ENCODE data around the gene SEMA6D. TPM values are rescaled to one million over a fixed set of nuclear protein-coding genes. Genes with fewer than 3 reads are reported as not detected.

Gene SEMA6D
- total RNA-seq, 2 experiments from 2014 or later, result not detected

GRCh38 chr15:47741907-47742306 is 24.6 kb downstream of the SEMA6D start:
- Mint-ChIP-seq H3K4me1 (no peaks in the 10 kb centered on the region), H3K27me3 (peaks cover 1% of the 10 kb centered on the region), H3K4me3 (no peak overlapping the region), H3K9me3 (no peaks in the 10 kb centered on the region), H3K27ac (no peak overlapping the region), H3K36me3 (no peaks in the 10 kb centered on the region)
- ATAC-seq (ENCODE audit: low read depth), result no peak
- no peak for DNase-seq
- POLR2A ChIA-PET, result no interaction called here

- no peaks in the 10 kb centered on the region for H3K9me3 Mint-ChIP-seq
- H3K27ac Mint-ChIP-seq, result no peak overlapping the region
- H3K4me3 Mint-ChIP-seq, result no peak overlapping the region
- H3K4me1 Mint-ChIP-seq, result no peaks in the 10 kb centered on the region
- H3K36me3 Mint-ChIP-seq, result no peaks in the 10 kb centered on the region
- H3K27me3 Mint-ChIP-seq, result peaks cover 1% of the 10 kb centered on the region
- DNase-seq (no peak), ATAC-seq (ENCODE audit: low read depth) (no peak)
- POLR2A ChIA-PET, result no interaction called here
Measured at GRCh38 chr15:47742334-47742733, 25.0 kb downstream of the SEMA6D start.

GRCh38 chr15:47742742-47743141 is 25.4 kb downstream of the SEMA6D start:
- POLR2A ChIA-PET, result no interaction called here
- H3K9me3 Mint-ChIP-seq, result no peaks in the 10 kb centered on the region
- peaks cover 1% of the 10 kb centered on the region for H3K27me3 Mint-ChIP-seq
- H3K4me3 Mint-ChIP-seq, result no peak overlapping the region
- H3K4me1 Mint-ChIP-seq, result no peaks in the 10 kb centered on the region
- no peak overlapping the region for H3K27ac Mint-ChIP-seq
- H3K36me3 Mint-ChIP-seq, result no peaks in the 10 kb centered on the region
- ATAC-seq (ENCODE audit: low read depth) (no peak), DNase-seq (no peak)

GRCh38 chr15:47743385-47743784 is 26.1 kb downstream of the SEMA6D start:
- no peak for DNase-seq
- Mint-ChIP-seq H3K4me3 (no peak overlapping the region), H3K27me3 (no peaks in the 10 kb centered on the region), H3K4me1 (no peaks in the 10 kb centered on the region), H3K9me3 (no peaks in the 10 kb centered on the region), H3K27ac (no peak overlapping the region), H3K36me3 (no peaks in the 10 kb centered on the region)
- no peak for ATAC-seq (ENCODE audit: low read depth)
- POLR2A ChIA-PET, result no interaction called here

GRCh38 chr15:47743886-47744285 is 26.6 kb downstream of the SEMA6D start:
- H3K27me3 Mint-ChIP-seq, result no peaks in the 10 kb centered on the region
- POLR2A ChIA-PET, result no interaction called here
- H3K4me3 Mint-ChIP-seq, result no peak overlapping the region
- DNase-seq (no peak), ATAC-seq (ENCODE audit: low read depth) (no peak)
- no peak overlapping the region for H3K27ac Mint-ChIP-seq
- H3K36me3 Mint-ChIP-seq, result no peaks in the 10 kb centered on the region
- no peaks in the 10 kb centered on the region for H3K9me3 Mint-ChIP-seq
- no peaks in the 10 kb centered on the region for H3K4me1 Mint-ChIP-seq

GRCh38 chr15:47744496-47744895 is 27.2 kb downstream of the SEMA6D start:
- Mint-ChIP-seq H3K4me1 (no peaks in the 10 kb centered on the region), H3K27ac (no peak overlapping the region), H3K4me3 (no peak overlapping the region), H3K36me3 (no peaks in the 10 kb centered on the region), H3K9me3 (no peaks in the 10 kb centered on the region), H3K27me3 (no peaks in the 10 kb centered on the region)
- ATAC-seq (ENCODE audit: low read depth), result no peak
- DNase-seq, result no peak
- POLR2A ChIA-PET, result no interaction called here

- no peaks in the 10 kb centered on the region for H3K9me3 Mint-ChIP-seq
Measured at GRCh38 chr15:47744973-47745372, 27.7 kb downstream of the SEMA6D start.

GRCh38 chr15:47746516-47746915 is 29.2 kb downstream of the SEMA6D start:
- no peaks in the 10 kb centered on the region for H3K9me3 Mint-ChIP-seq
- H3K36me3 Mint-ChIP-seq, result no peaks in the 10 kb centered on the region
- H3K27ac Mint-ChIP-seq, result no peak overlapping the region
- no peak for DNase-seq
- ATAC-seq (ENCODE audit: low read depth), result no peak
- no peak overlapping the region for H3K4me3 Mint-ChIP-seq
- POLR2A ChIA-PET, result no interaction called here
- H3K27me3 Mint-ChIP-seq, result no peaks in the 10 kb centered on the region
- no peaks in the 10 kb centered on the region for H3K4me1 Mint-ChIP-seq

More at GRCh38 chr15:47744973-47745372, 27.7 kb downstream of the SEMA6D start:
- ATAC-seq (ENCODE audit: low read depth) (no peak), DNase-seq (no peak)
- Mint-ChIP-seq H3K4me1 (no peaks in the 10 kb centered on the region), H3K4me3 (no peak overlapping the region), H3K27ac (no peak overlapping the region), H3K27me3 (no peaks in the 10 kb centered on the region), H3K36me3 (no peaks in the 10 kb centered on the region)
- POLR2A ChIA-PET, result no interaction called here

GRCh38 chr15:47750030-47750739 is 32.9 kb downstream of the SEMA6D start:
- no peak overlapping the region for H3K27ac Mint-ChIP-seq
- no peak overlapping the region for H3K4me3 Mint-ChIP-seq
- no peaks in the 10 kb centered on the region for H3K27me3 Mint-ChIP-seq
- ATAC-seq (ENCODE audit: low read depth), result no peak
- POLR2A ChIA-PET, result no interaction called here
- DNase-seq, result no peak
- H3K36me3 Mint-ChIP-seq, result no peaks in the 10 kb centered on the region
- H3K4me1 Mint-ChIP-seq, result no peaks in the 10 kb centered on the region
- H3K9me3 Mint-ChIP-seq, result peaks cover 9% of the 10 kb centered on the region

- no peak overlapping the region for H3K4me3 Mint-ChIP-seq
- POLR2A ChIA-PET, result no interaction called here
- no peaks in the 10 kb centered on the region for H3K36me3 Mint-ChIP-seq
- H3K27ac Mint-ChIP-seq, result no peak overlapping the region
- H3K9me3 Mint-ChIP-seq, result peaks cover 9% of the 10 kb centered on the region
- H3K4me1 Mint-ChIP-seq, result no peaks in the 10 kb centered on the region
- no peak for DNase-seq
- H3K27me3 Mint-ChIP-seq, result no peaks in the 10 kb centered on the region
- ATAC-seq (ENCODE audit: low read depth), result no peak
Measured at GRCh38 chr15:47750740-47751262, 33.5 kb downstream of the SEMA6D start.

- Mint-ChIP-seq H3K4me3 (no peak overlapping the region), H3K9me3 (peaks cover 9% of the 10 kb centered on the region), H3K27me3 (no peaks in the 10 kb centered on the region), H3K36me3 (no peaks in the 10 kb centered on the region), H3K27ac (no peak overlapping the region), H3K4me1 (no peaks in the 10 kb centered on the region)
- ATAC-seq (ENCODE audit: low read depth), result no peak
- DNase-seq, result no peak
- POLR2A ChIA-PET, result no interaction called here
Measured at GRCh38 chr15:47753591-47753990, 36.3 kb downstream of the SEMA6D start.

GRCh38 chr15:47754312-47754711 is 37.0 kb downstream of the SEMA6D start:
- Mint-ChIP-seq H3K9me3 (peaks cover 9% of the 10 kb centered on the region), H3K36me3 (no peaks in the 10 kb centered on the region), H3K4me3 (no peak overlapping the region), H3K27ac (no peak overlapping the region), H3K27me3 (no peaks in the 10 kb centered on the region), H3K4me1 (no peaks in the 10 kb centered on the region)
- DNase-seq, result no peak
- ATAC-seq (ENCODE audit: low read depth), result no peak
- POLR2A ChIA-PET, result no interaction called here

GRCh38 chr15:47755941-47756340 is 38.6 kb downstream of the SEMA6D start:
- POLR2A ChIA-PET, result no interaction called here
- DNase-seq, result no peak
- H3K36me3 Mint-ChIP-seq, result no peaks in the 10 kb centered on the region
- H3K27ac Mint-ChIP-seq, result no peak overlapping the region
- no peak overlapping the region for H3K4me3 Mint-ChIP-seq
- H3K9me3 Mint-ChIP-seq, result peaks cover 9% of the 10 kb centered on the region
- no peaks in the 10 kb centered on the region for H3K27me3 Mint-ChIP-seq
- no peak for ATAC-seq (ENCODE audit: low read depth)
- H3K4me1 Mint-ChIP-seq, result no peaks in the 10 kb centered on the region

GRCh38 chr15:47756872-47757271 is 39.6 kb downstream of the SEMA6D start:
- POLR2A ChIA-PET, result no interaction called here
- Mint-ChIP-seq H3K4me3 (no peak overlapping the region), H3K36me3 (no peaks in the 10 kb centered on the region), H3K27ac (no peak overlapping the region), H3K4me1 (no peaks in the 10 kb centered on the region), H3K9me3 (peaks cover 9% of the 10 kb centered on the region), H3K27me3 (no peaks in the 10 kb centered on the region)
- DNase-seq (no peak), ATAC-seq (ENCODE audit: low read depth) (no peak)

All from activated naive CD8-positive, alpha-beta T cell treated with anti-CD3 and anti-CD28 coated beads, Interleukin-2, amount 10 ng/mL, durations not matched to agents 7 days and 5 days (primary cell).